ENCODE results near the gene RENBP.

Gene RENBP

DNA sequence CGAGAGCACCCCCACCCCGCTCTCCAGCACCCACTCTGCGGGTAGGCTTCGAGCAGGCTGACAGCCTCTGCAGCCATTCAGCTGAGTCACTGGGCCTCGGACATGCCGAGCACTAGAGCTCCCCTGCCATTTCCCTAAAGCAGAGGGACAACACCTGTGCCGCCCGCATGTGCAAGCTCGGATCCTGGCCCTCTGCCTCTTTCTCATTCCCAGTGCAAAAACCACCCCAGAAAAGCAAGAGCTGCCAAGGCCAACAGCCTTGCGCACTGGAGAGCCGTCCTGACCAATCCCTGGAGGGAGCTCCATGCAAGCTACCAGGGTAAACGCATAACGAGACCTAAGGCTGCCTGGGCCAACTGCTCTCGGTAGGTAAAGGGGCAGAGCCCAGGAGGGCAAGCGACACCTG, 21.8 kb upstream of the RENBP start:
- Histone ChIP-seq H3K4me3 (replicated peaks; ENCODE audit: low read depth, low read length) (no peak overlapping the region), H3K27me3 (replicated peaks; ENCODE audit: control insufficient read depth, insufficient read depth, low read length) (no peaks in the 10 kb centered on the region), H3K36me3 (ENCODE audit: control insufficient read depth, insufficient read depth, low read length) (peaks cover 13% of the 10 kb centered on the region)
- TF ChIP-seq, protein P1, sequence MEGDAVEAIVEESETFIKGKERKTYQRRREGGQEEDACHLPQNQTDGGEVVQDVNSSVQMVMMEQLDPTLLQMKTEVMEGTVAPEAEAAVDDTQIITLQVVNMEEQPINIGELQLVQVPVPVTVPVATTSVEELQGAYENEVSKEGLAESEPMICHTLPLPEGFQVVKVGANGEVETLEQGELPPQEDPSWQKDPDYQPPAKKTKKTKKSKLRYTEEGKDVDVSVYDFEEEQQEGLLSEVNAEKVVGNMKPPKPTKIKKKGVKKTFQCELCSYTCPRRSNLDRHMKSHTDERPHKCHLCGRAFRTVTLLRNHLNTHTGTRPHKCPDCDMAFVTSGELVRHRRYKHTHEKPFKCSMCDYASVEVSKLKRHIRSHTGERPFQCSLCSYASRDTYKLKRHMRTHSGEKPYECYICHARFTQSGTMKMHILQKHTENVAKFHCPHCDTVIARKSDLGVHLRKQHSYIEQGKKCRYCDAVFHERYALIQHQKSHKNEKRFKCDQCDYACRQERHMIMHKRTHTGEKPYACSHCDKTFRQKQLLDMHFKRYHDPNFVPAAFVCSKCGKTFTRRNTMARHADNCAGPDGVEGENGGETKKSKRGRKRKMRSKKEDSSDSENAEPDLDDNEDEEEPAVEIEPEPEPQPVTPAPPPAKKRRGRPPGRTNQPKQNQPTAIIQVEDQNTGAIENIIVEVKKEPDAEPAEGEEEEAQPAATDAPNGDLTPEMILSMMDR (IDR thresholded peaks at IDR 0.05; ENCODE audit: insufficient read depth, low read length, poor library complexity, severe bottlenecking): no peak
- DNase-seq (ENCODE audit: extremely low read depth, insufficient read length): no peak

DNA sequence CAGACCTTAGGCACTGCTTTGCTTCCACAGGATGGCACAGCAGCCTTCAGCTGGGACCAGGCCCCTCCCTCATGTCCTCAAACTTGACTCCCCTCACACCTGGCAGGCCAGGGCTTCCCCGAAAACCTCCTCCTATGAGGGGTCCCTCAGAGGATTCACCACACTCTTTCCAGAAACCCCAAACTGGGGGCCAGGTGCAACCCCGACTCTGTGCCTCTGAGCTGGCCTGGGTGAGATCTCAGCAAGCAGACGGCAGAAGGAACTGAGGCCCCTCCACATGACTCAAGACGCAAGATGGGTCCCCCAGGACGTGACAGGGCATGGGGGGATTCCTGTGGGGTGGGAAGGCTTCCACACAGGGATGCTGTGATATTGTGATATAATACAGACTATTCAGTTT, 21.0 kb upstream of the RENBP start:
- TF ChIP-seq, protein P1 (IDR thresholded peaks at IDR 0.05; ENCODE audit: insufficient read depth, low read length, poor library complexity, severe bottlenecking): no peak
- H3K36me3 ChIP-seq (ENCODE audit: control insufficient read depth, insufficient read depth, low read length): peaks cover 15% of the 10 kb centered on the region
- H3K27me3 ChIP-seq (replicated peaks; ENCODE audit: control insufficient read depth, insufficient read depth, low read length): no peaks in the 10 kb centered on the region
- DNase-seq (ENCODE audit: extremely low read depth, insufficient read length): no peak
- no peak overlapping the region for H3K4me3 ChIP-seq (replicated peaks; ENCODE audit: low read depth, low read length)

GRCh38 chrX:153964105-153964504, 19.7 kb upstream of the RENBP start:
- H3K36me3 ChIP-seq (ENCODE audit: control insufficient read depth, insufficient read depth, low read length): peaks cover 21% of the 10 kb centered on the region
- no peaks in the 10 kb centered on the region for H3K27me3 ChIP-seq (replicated peaks; ENCODE audit: control insufficient read depth, insufficient read depth, low read length)
- no peak overlapping the region for H3K4me3 ChIP-seq (replicated peaks; ENCODE audit: low read depth, low read length)
- TF ChIP-seq, protein P1 (IDR thresholded peaks at IDR 0.05; ENCODE audit: insufficient read depth, low read length, poor library complexity, severe bottlenecking): no peak
- no peak for DNase-seq (ENCODE audit: extremely low read depth, insufficient read length)

- no peaks in the 10 kb centered on the region for H3K27me3 ChIP-seq (replicated peaks; ENCODE audit: control insufficient read depth, insufficient read depth, low read length)
- H3K36me3 ChIP-seq (ENCODE audit: control insufficient read depth, insufficient read depth, low read length): peaks cover 22% of the 10 kb centered on the region
- H3K4me3 ChIP-seq (replicated peaks; ENCODE audit: low read depth, low read length): no peak overlapping the region
- TF ChIP-seq, protein P1 (IDR thresholded peaks at IDR 0.05; ENCODE audit: insufficient read depth, low read length, poor library complexity, severe bottlenecking): no peak
- no peak for DNase-seq (ENCODE audit: extremely low read depth, insufficient read length)
Observed at GRCh38 chrX:153963546-153963945, 19.1 kb upstream of the RENBP start.

- no peak for DNase-seq (ENCODE audit: extremely low read depth, insufficient read length)
- TF ChIP-seq, protein P1 (IDR thresholded peaks at IDR 0.05; ENCODE audit: insufficient read depth, low read length, poor library complexity, severe bottlenecking): no peak
- Histone ChIP-seq H3K36me3 (ENCODE audit: control insufficient read depth, insufficient read depth, low read length) (peaks cover 32% of the 10 kb centered on the region), H3K4me3 (replicated peaks; ENCODE audit: low read depth, low read length) (no peak overlapping the region), H3K27me3 (replicated peaks; ENCODE audit: control insufficient read depth, insufficient read depth, low read length) (no peaks in the 10 kb centered on the region)
Observed at GRCh38 chrX:153961292-153961691, 16.8 kb upstream of the RENBP start.

- TF ChIP-seq, protein P1 (IDR thresholded peaks at IDR 0.05; ENCODE audit: insufficient read depth, low read length, poor library complexity, severe bottlenecking): no peak
- no peak for DNase-seq (ENCODE audit: extremely low read depth, insufficient read length)
- Histone ChIP-seq H3K36me3 (ENCODE audit: control insufficient read depth, insufficient read depth, low read length) (peaks cover 37% of the 10 kb centered on the region), H3K27me3 (replicated peaks; ENCODE audit: control insufficient read depth, insufficient read depth, low read length) (no peaks in the 10 kb centered on the region), H3K4me3 (replicated peaks; ENCODE audit: low read depth, low read length) (no peak overlapping the region)
Observed at GRCh38 chrX:153960786-153961185, 16.3 kb upstream of the RENBP start.
